Measurements from ENCODE around the gene TAF11. TPM values are rescaled to one million over a fixed set of nuclear protein-coding genes. Genes with fewer than 3 reads are reported as not detected.
"Not testable (repeated sequence)": the region's sequence is repeated elsewhere in the genome, so short reads cannot be mapped to it uniquely, and the experiment has no call there.

The TAF11 gene
- total RNA-seq, 1 donor = 24.2 TPM

GRCh38 chr6:34894693-34895092 is 6.9 kb upstream of the TAF11 start:
- TF ChIP-seq CTCF (IDR thresholded peaks at IDR 0.05; ENCODE audit: insufficient read depth, low read depth, low read length) = no peak

GRCh38 chr6:34891296-34891695 is 3.5 kb upstream of the TAF11 start:
- TF ChIP-seq CTCF (IDR thresholded peaks at IDR 0.05; ENCODE audit: insufficient read depth, low read depth, low read length) = no peak
- no peak overlapping the region for H3K4me3 ChIP-seq (ENCODE audit: low read depth, low read length)

More at GRCh38 chr6:34894693-34895092, 6.9 kb upstream of the TAF11 start:
- no peak for DNase-seq (ENCODE audit: low read depth)
- no peak overlapping the region for H3K4me3 ChIP-seq (ENCODE audit: low read depth, low read length)

GRCh38 chr6:34890533-34890925 is 2.7 kb upstream of the TAF11 start:
- peak overlapping the region; percentile 99 for H3K4me3 ChIP-seq (ENCODE audit: low read depth, low read length)
- no peak for DNase-seq (ENCODE audit: low read depth)

More at GRCh38 chr6:34891296-34891695, 3.5 kb upstream of the TAF11 start:
- DNase-seq (ENCODE audit: low read depth) = no peak

GRCh38 chr6:34888874-34889555 is 1.2 kb upstream of the TAF11 start, which contains the start of gene ANKS1A:
ANKS1A (plus strand) TSS chr6:34889255; CDS start chr6:34889403, 148 bp downstream.
- H3K4me3 ChIP-seq (ENCODE audit: low read depth, low read length) = peak within 1 kb of the TSS; percentile 99
- no peak for TF ChIP-seq CTCF (IDR thresholded peaks at IDR 0.05; ENCODE audit: insufficient read depth, low read depth, low read length)
- DNase-seq (ENCODE audit: low read depth) = peak; percentile 38

More at GRCh38 chr6:34890533-34890925, 2.7 kb upstream of the TAF11 start:
- TF ChIP-seq CTCF (IDR thresholded peaks at IDR 0.05; ENCODE audit: insufficient read depth, low read depth, low read length) = no peak

- peak overlapping the region; percentile 99 for H3K4me3 ChIP-seq (ENCODE audit: low read depth, low read length)
- TF ChIP-seq CTCF (IDR thresholded peaks at IDR 0.05; ENCODE audit: insufficient read depth, low read depth, low read length) = no peak
- DNase-seq (ENCODE audit: low read depth) = no peak
Observed at GRCh38 chr6:34888514-34888856, 643 bp upstream of the TAF11 start.

GRCh38 chr6:34885837-34886236 is 2.0 kb downstream of the TAF11 start:
- not testable (repeated sequence) for H3K4me3 ChIP-seq (ENCODE audit: low read depth, low read length); DNase-seq (ENCODE audit: low read depth)

GRCh38 chr6:34884996-34885395 is 2.8 kb downstream of the TAF11 start:
- TF ChIP-seq CTCF (IDR thresholded peaks at IDR 0.05; ENCODE audit: insufficient read depth, low read depth, low read length) = no peak
- H3K4me3 ChIP-seq (ENCODE audit: low read depth, low read length) = no peak overlapping the region
- no peak for DNase-seq (ENCODE audit: low read depth)

- H3K4me3 ChIP-seq (ENCODE audit: low read depth, low read length) = not testable (repeated sequence)
Observed at GRCh38 chr6:34884073-34884472, 3.8 kb downstream of the TAF11 start.

More at GRCh38 chr6:34884073-34884472, 3.8 kb downstream of the TAF11 start:
- DNase-seq (ENCODE audit: low read depth) = not testable (repeated sequence)

All from fibroblast of villous mesenchyme (primary cell).